Thyroid gland (tissue), 4 donors: Measurements from ENCODE around the gene ITGA8. TPM values are rescaled to one million over a fixed set of nuclear protein-coding genes. Genes with fewer than 3 reads are reported as not detected.

ENCODE experiments used
- DNase-seq, 2 donors: peaks; one replicate each; pipeline ENCODE4 v3.0.0-alpha.2; 2019
- H3K27ac ChIP-seq, 3 donors: fragments of 200-600 bp; sonication (generic); 1 replicate in 2 of 3; 2 replicates in 1 of 3; pipeline ENCODE4 v1.5.1; 2016 to 2019; ENCODE audit warnings: mild to moderate bottlenecking in 1 of 3, moderate library complexity in 1 of 3
- H3K27me3 ChIP-seq: fragments of 200-600 bp; sonication (generic); one replicate; pipeline ENCODE4 v1.5.1; 2019
- H3K36me3 ChIP-seq, 2 donors: fragments of 200-600 bp; sonication (generic); one replicate each; pipeline ENCODE4 v1.5.1; 2016 to 2019
- H3K4me1 ChIP-seq, 2 donors: fragments of 200-600 bp; sonication (generic); one replicate each; pipeline ENCODE4 v1.5.1; 2017 to 2019
- H3K4me3 ChIP-seq, 3 donors: fragments of 200-600 bp; sonication (generic); replicated peaks in 1 of 3; 1 replicate in 2 of 3; 2 replicates in 1 of 3; pipeline ENCODE4 v1.5.1; 2016; ENCODE audit warnings: mild to moderate bottlenecking in 1 of 3
- H3K9me3 ChIP-seq: fragments of 200-600 bp; sonication (generic); one replicate; pipeline ENCODE4 v1.5.1; 2017
- CTCF ChIP-seq, 6 experiments: fragments of 200-600 bp in 3 of 6; fragments of 450-650 bp in 3 of 6; sonication (generic) in 3 of 6; IDR thresholded peaks; one replicate each; pipeline ENCODE4 v1.5.1; 2016 to 2019; ENCODE audit warnings: antibody characterized with exemption in 6 of 6, mild to moderate bottlenecking in 2 of 6, inconsistent platforms in 1 of 6, moderate library complexity in 1 of 6
- POLR2A ChIP-seq, 2 donors: fragments of 450-650 bp; IDR thresholded peaks; one replicate each; pipeline ENCODE4 v1.6.1; 2017; ENCODE audit warnings: antibody characterized with exemption in 2 of 2, mild to moderate bottlenecking in 2 of 2, moderate library complexity in 1 of 2
- WGBS, 2 donors: methylation state at CpG; one replicate each; pipeline ENCODE4 v1.1.5; 2017; 5-methylcytosine and 5-hydroxymethylcytosine counted together
- intact Hi-C: fragments of 100-400 bp; cut with DNase I; formaldehyde crosslinking; loops from one replicate; pipeline ENCODE4 v1.15.1; 2023
- total RNA-seq, 4 donors: library from RNA; depleted of rRNA; stranded (reverse); fragments of >200 nt; gene quantifications; one replicate each; pipeline ENCODE4 v1.2.3, GENCODE V29; 2016

ITGA8 gene
- total RNA-seq, 4 donors from 2014 or later, result 4.6 to 14.8 (median 4.9) TPM

- TF ChIP-seq POLR2A (IDR thresholded peaks at IDR 0.05), result no peak
- TF ChIP-seq CTCF (IDR thresholded peaks at IDR 0.05), result no peak
- no peaks in the 10 kb centered on the region for H3K27me3 ChIP-seq
- 90 to 91% methylated on average over 8 of the region's 8 CpGs for WGBS, 2 donors
- H3K4me1 ChIP-seq, result peaks cover 0 to 3% of the 10 kb centered on the region in 2 donors
- intact Hi-C loops, result no loop called here
- no peaks in the 10 kb centered on the region for H3K9me3 ChIP-seq
- DNase-seq, result no peak
- H3K4me3 ChIP-seq, result no peak overlapping the region
- no peak overlapping the region for H3K27ac ChIP-seq
- no peaks in the 10 kb centered on the region for H3K36me3 ChIP-seq
Measured at GRCh38 chr10:15627617-15628196, 92.0 kb downstream of the ITGA8 start.

- no peak overlapping the region for H3K27ac ChIP-seq
- TF ChIP-seq CTCF (IDR thresholded peaks at IDR 0.05) (no peak), POLR2A (IDR thresholded peaks at IDR 0.05) (no peak)
- H3K9me3 ChIP-seq, result no peaks in the 10 kb centered on the region
- H3K4me3 ChIP-seq, result no peak overlapping the region
- intact Hi-C loops, result no loop called here
- H3K4me1 ChIP-seq, result peaks cover 0 to 3% of the 10 kb centered on the region in 2 donors
- H3K36me3 ChIP-seq, result no peaks in the 10 kb centered on the region
- H3K27me3 ChIP-seq, result no peaks in the 10 kb centered on the region
- WGBS, 2 donors, result 95 to 98% methylated on average over 2 of the region's 2 CpGs
- DNase-seq, result no peak
Measured at GRCh38 chr10:15626937-15627336, 92.8 kb downstream of the ITGA8 start.

- Histone ChIP-seq H3K36me3 (no peaks in the 10 kb centered on the region), H3K27ac (no peak overlapping the region), H3K27me3 (no peaks in the 10 kb centered on the region), H3K4me1 (peaks cover 0 to 3% of the 10 kb centered on the region in 2 donors), H3K9me3 (no peaks in the 10 kb centered on the region), H3K4me3 (no peak overlapping the region)
- no peak for DNase-seq
- intact Hi-C loops, result no loop called here
- TF ChIP-seq CTCF (IDR thresholded peaks at IDR 0.05) (no peak), POLR2A (IDR thresholded peaks at IDR 0.05) (no peak)
- WGBS, 2 donors, result 77 to 85% methylated on average over 5 of the region's 5 CpGs
Measured at GRCh38 chr10:15625261-15625660, 94.5 kb downstream of the ITGA8 start.

- Histone ChIP-seq H3K4me1 (peaks cover 0 to 1% of the 10 kb centered on the region in 2 donors), H3K36me3 (no peaks in the 10 kb centered on the region), H3K4me3 (no peak overlapping the region), H3K9me3 (no peaks in the 10 kb centered on the region), H3K27ac (no peak overlapping the region), H3K27me3 (no peaks in the 10 kb centered on the region)
- 63 to 72% methylated on average over 6 of the region's 6 CpGs for WGBS, 2 donors
- intact Hi-C loops, result no loop called here
- TF ChIP-seq POLR2A (IDR thresholded peaks at IDR 0.05), result no peak
- DNase-seq, result no peak
Measured at GRCh38 chr10:15624401-15625196, 95.1 kb downstream of the ITGA8 start.

- H3K36me3 ChIP-seq, result no peaks in the 10 kb centered on the region
- H3K9me3 ChIP-seq, result no peaks in the 10 kb centered on the region
- H3K4me1 ChIP-seq, result no peaks in the 10 kb centered on the region
- no peak for DNase-seq
- 42 to 47% methylated on average over 3 of the region's 3 CpGs for WGBS, 2 donors
- no peak overlapping the region for H3K4me3 ChIP-seq
- intact Hi-C loops, result no loop called here
- TF ChIP-seq CTCF (IDR thresholded peaks at IDR 0.05) (no peak), POLR2A (IDR thresholded peaks at IDR 0.05) (no peak)
- no peaks in the 10 kb centered on the region for H3K27me3 ChIP-seq
- no peak overlapping the region for H3K27ac ChIP-seq
Measured at GRCh38 chr10:15620836-15621515, 98.7 kb downstream of the ITGA8 start.
